Measurements from ENCODE around the gene RAD23B.

RAD23B gene

DNA sequence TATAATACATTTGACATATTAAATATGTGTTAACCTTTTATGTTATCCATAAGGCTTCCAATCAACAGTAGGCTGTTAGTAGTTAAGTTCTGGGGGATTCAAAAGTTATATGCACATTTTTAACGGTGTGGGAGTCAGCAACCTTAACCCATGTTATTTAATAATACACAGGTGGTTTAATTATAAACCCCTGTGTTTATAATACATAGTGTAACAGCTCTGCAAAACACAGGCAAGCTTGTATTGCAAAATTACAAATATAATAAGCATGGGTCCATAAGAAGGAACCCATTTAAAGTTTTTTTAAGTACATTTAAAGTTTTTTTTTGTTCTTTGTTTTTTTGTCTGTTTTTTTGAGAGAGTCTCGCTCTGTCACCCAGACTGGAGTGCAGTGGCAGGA, 14.5 kb upstream of the RAD23B start:
- peak overlapping the region; percentile 95 for H3K27ac ChIP-seq (ENCODE audit: low read depth, low read length)
- H3K36me3 ChIP-seq (ENCODE audit: control insufficient read depth in 5 of 5, insufficient read depth in 5 of 5, low read length in 5 of 5): no peaks in the 10 kb centered on the region

DNA sequence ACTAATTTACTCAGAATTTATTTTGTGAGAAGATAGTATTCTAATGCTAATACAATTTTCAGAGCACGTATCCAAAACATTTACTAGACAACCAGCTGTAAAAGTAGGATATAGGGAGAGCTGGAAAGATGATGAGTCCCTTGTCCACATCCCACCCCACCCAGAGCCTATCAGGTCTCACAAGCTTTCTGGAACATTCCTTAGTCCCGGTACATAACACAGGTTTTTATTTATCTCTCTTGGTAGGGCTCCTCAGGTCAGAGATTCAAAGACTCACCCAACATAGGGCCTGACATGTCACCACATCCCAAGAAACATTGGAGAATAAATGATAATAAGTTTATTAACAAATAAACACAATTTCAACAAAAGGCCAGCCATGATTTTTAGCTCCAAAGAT, 13.8 kb upstream of the RAD23B start:
- H3K9me3 ChIP-seq (ENCODE audit: control insufficient read depth in 5 of 5, low read length in 5 of 5): peaks cover 2 to 9% (median 4%) of the 10 kb centered on the region in 5 donors

More for the DNA sequence above, 14.5 kb upstream of the RAD23B start:
- no peak overlapping the region for H3K9ac ChIP-seq (ENCODE audit: low read length in 5 of 5)
- H3K4me1 ChIP-seq (ENCODE audit: control insufficient read depth in 5 of 5, insufficient read depth in 5 of 5, low read length in 5 of 5): peaks cover 0 to 38% (median 32%) of the 10 kb centered on the region in 5 donors
- H3K9me3 ChIP-seq (ENCODE audit: control insufficient read depth in 5 of 5, low read length in 5 of 5): peaks cover 2 to 9% (median 4%) of the 10 kb centered on the region in 5 donors
- H3K4me3 ChIP-seq (ENCODE audit: low read depth in 1 of 5, low read length in 5 of 5): no peak overlapping the region
- H3K27me3 ChIP-seq (ENCODE audit: control insufficient read depth in 5 of 5, insufficient read depth in 4 of 5, low read length in 5 of 5): no peaks in the 10 kb centered on the region

DNA sequence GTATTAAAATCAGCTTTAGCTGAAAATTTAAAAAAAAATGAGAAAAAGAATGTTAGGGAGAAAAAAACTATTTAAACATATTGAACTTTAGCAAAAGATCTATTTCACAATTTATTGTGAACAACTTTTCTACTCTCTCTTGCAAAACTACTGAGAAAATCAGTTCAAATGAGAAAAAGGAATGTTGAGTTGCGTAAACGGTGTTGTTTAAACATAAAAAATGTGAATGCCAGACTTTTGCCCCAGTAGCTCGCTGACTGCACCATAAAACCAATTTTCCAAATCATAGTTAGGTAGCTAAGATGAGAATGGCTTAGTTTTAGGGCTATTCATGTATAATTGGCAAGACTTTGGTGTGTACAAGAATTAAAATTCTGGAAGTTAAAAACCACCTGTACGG, 13.4 kb upstream of the RAD23B start:
- Histone ChIP-seq H3K4me1 (ENCODE audit: control insufficient read depth in 5 of 5, insufficient read depth in 5 of 5, low read length in 5 of 5) (peaks cover 0 to 49% (median 42%) of the 10 kb centered on the region in 5 donors), H3K27me3 (ENCODE audit: control insufficient read depth in 5 of 5, insufficient read depth in 4 of 5, low read length in 5 of 5) (no peaks in the 10 kb centered on the region), H3K4me3 (ENCODE audit: low read depth in 1 of 5, low read length in 5 of 5) (no peak overlapping the region), H3K36me3 (ENCODE audit: control insufficient read depth in 5 of 5, insufficient read depth in 5 of 5, low read length in 5 of 5) (no peaks in the 10 kb centered on the region), H3K9me3 (ENCODE audit: control insufficient read depth in 5 of 5, low read length in 5 of 5) (peaks cover 2 to 9% (median 4%) of the 10 kb centered on the region in 5 donors), H3K9ac (ENCODE audit: low read length in 5 of 5) (peak overlapping the region in 4 of 5 donors; percentile 26 to 79 (median 44)), H3K27ac (ENCODE audit: low read depth, low read length) (peak overlapping the region; percentile 95)

More for the DNA sequence above, 13.8 kb upstream of the RAD23B start:
- no peak overlapping the region for H3K4me3 ChIP-seq (ENCODE audit: low read depth in 1 of 5, low read length in 5 of 5)
- H3K27me3 ChIP-seq (ENCODE audit: control insufficient read depth in 5 of 5, insufficient read depth in 4 of 5, low read length in 5 of 5): no peaks in the 10 kb centered on the region
- peak overlapping the region; percentile 95 for H3K27ac ChIP-seq (ENCODE audit: low read depth, low read length)
- no peaks in the 10 kb centered on the region for H3K36me3 ChIP-seq (ENCODE audit: control insufficient read depth in 5 of 5, insufficient read depth in 5 of 5, low read length in 5 of 5)
- peak overlapping the region in 3 of 5 donors; percentile 26 to 79 (median 62) for H3K9ac ChIP-seq (ENCODE audit: low read length in 5 of 5)
- peaks cover 0 to 45% (median 38%) of the 10 kb centered on the region in 5 donors for H3K4me1 ChIP-seq (ENCODE audit: control insufficient read depth in 5 of 5, insufficient read depth in 5 of 5, low read length in 5 of 5)

DNA sequence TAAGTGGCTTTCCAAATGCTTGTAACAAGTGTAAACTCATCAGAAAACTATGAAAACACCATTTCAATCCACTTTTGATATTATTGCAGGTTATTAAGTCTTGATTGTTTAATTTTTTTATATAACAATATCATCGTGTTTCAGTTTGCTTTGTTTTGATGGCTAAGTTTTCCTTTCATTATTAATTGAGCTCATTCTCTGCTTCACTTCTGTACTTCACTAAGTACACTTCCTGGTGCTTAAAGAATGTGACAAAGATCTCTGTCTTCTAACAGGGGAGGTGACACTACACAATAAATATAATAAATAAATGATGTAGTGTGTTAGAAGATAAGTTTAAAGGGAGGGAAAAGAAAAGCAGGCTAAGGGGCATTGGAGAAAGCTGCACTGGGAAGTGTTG, 13.0 kb upstream of the RAD23B start:
- H3K27ac ChIP-seq (ENCODE audit: low read depth, low read length): peak overlapping the region; percentile 95
- peaks cover 2 to 7% (median 3%) of the 10 kb centered on the region in 5 donors for H3K9me3 ChIP-seq (ENCODE audit: control insufficient read depth in 5 of 5, low read length in 5 of 5)
- H3K36me3 ChIP-seq (ENCODE audit: control insufficient read depth in 5 of 5, insufficient read depth in 5 of 5, low read length in 5 of 5): no peaks in the 10 kb centered on the region
- H3K4me3 ChIP-seq (ENCODE audit: low read depth in 1 of 5, low read length in 5 of 5): no peak overlapping the region
- H3K4me1 ChIP-seq (ENCODE audit: control insufficient read depth in 5 of 5, insufficient read depth in 5 of 5, low read length in 5 of 5): peaks cover 0 to 51% (median 43%) of the 10 kb centered on the region in 5 donors
- H3K27me3 ChIP-seq (ENCODE audit: control insufficient read depth in 5 of 5, insufficient read depth in 4 of 5, low read length in 5 of 5): no peaks in the 10 kb centered on the region
- H3K9ac ChIP-seq (ENCODE audit: low read length in 5 of 5): peak overlapping the region in 3 of 5 donors; percentile 32 to 79 (median 56)

DNA sequence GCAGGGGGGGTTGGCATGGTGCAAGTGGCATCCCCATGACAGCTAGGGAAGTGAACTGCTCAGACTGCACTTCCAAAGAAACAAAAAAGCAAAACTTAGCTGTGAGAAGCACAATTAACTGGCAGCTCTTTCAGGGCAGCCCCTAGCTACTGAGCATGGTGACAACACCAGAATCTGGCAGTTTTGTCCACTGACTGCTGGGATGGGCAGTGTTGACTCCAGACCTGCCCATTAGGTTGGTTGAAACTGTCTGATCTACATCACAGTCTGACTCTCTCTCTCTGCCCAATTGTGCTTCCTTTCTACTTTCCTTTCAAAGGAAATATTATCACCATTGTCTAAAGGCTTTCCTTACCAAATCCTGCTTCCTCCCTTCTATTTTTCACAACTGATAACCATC, 12.5 kb upstream of the RAD23B start:
- Histone ChIP-seq H3K4me1 (ENCODE audit: control insufficient read depth in 5 of 5, insufficient read depth in 5 of 5, low read length in 5 of 5) (peaks cover 2 to 56% (median 48%) of the 10 kb centered on the region in 5 donors), H3K4me3 (ENCODE audit: low read depth in 1 of 5, low read length in 5 of 5) (no peak overlapping the region), H3K36me3 (ENCODE audit: control insufficient read depth in 5 of 5, insufficient read depth in 5 of 5, low read length in 5 of 5) (no peaks in the 10 kb centered on the region), H3K27me3 (ENCODE audit: control insufficient read depth in 5 of 5, insufficient read depth in 4 of 5, low read length in 5 of 5) (no peaks in the 10 kb centered on the region), H3K9me3 (ENCODE audit: control insufficient read depth in 5 of 5, low read length in 5 of 5) (peaks cover 0 to 2% (median 0%) of the 10 kb centered on the region in 5 donors), H3K27ac (ENCODE audit: low read depth, low read length) (peak overlapping the region; percentile 95), H3K9ac (ENCODE audit: low read length in 5 of 5) (peak overlapping the region in 1 of 5 donors; percentile 79)

DNA sequence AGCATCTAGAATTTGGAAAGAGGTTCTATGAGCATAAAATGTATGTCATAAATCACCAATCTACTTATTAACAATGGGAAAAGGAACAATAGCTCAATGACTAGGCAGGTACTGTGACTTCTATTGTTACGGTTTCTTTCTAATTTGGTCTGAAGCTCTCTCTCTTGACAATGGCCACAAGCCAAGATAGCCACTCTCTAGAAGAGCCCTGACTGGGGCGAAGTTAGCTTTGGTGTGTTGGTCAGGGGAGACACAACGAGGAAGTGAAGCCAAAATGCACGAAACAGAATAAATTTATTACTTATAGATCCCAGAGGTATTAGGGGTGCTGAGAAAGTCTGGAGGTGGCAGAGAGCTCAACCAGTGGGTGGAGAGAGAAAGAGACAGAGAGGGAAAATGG, 9.4 kb upstream of the RAD23B start:
- no peaks in the 10 kb centered on the region for H3K27me3 ChIP-seq (ENCODE audit: control insufficient read depth in 5 of 5, insufficient read depth in 4 of 5, low read length in 5 of 5)
- H3K4me1 ChIP-seq (ENCODE audit: control insufficient read depth in 5 of 5, insufficient read depth in 5 of 5, low read length in 5 of 5): peaks cover 2 to 57% (median 44%) of the 10 kb centered on the region in 5 donors
- no peak overlapping the region for H3K4me3 ChIP-seq (ENCODE audit: low read depth in 1 of 5, low read length in 5 of 5)
- H3K9ac ChIP-seq (ENCODE audit: low read length in 5 of 5): no peak overlapping the region
- H3K27ac ChIP-seq (ENCODE audit: low read depth, low read length): peak overlapping the region; percentile 81
- no peaks in the 10 kb centered on the region for H3K36me3 ChIP-seq (ENCODE audit: control insufficient read depth in 5 of 5, insufficient read depth in 5 of 5, low read length in 5 of 5)
- H3K9me3 ChIP-seq (ENCODE audit: control insufficient read depth in 5 of 5, low read length in 5 of 5): no peaks in the 10 kb centered on the region

DNA sequence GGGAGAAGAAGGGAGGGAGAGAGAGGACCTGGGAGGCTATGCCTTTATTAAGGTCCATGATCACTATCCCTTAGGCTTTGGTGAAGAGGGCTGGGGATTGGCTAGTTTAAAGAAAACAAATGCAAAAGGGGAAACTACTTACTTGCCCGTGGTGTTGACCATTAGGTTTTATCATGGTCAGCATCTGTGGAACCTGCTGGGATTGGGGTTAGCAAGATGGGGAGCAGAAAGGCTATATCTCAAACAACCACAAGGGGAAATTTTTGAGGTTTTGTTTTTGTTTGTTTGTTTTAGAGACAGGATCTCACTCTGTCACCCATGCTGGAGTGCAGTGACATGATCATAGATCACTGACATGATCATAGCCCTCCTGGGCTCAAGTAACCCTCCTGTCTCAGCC, 9.0 kb upstream of the RAD23B start:
- Histone ChIP-seq H3K4me1 (ENCODE audit: control insufficient read depth in 5 of 5, insufficient read depth in 5 of 5, low read length in 5 of 5) (peaks cover 2 to 54% (median 42%) of the 10 kb centered on the region in 5 donors), H3K36me3 (ENCODE audit: control insufficient read depth in 5 of 5, insufficient read depth in 5 of 5, low read length in 5 of 5) (no peaks in the 10 kb centered on the region), H3K27ac (ENCODE audit: low read depth, low read length) (peak overlapping the region; percentile 81), H3K9ac (ENCODE audit: low read length in 5 of 5) (no peak overlapping the region), H3K27me3 (ENCODE audit: control insufficient read depth in 5 of 5, insufficient read depth in 4 of 5, low read length in 5 of 5) (no peaks in the 10 kb centered on the region), H3K4me3 (ENCODE audit: low read depth in 1 of 5, low read length in 5 of 5) (no peak overlapping the region), H3K9me3 (ENCODE audit: control insufficient read depth in 5 of 5, low read length in 5 of 5) (no peaks in the 10 kb centered on the region)

DNA sequence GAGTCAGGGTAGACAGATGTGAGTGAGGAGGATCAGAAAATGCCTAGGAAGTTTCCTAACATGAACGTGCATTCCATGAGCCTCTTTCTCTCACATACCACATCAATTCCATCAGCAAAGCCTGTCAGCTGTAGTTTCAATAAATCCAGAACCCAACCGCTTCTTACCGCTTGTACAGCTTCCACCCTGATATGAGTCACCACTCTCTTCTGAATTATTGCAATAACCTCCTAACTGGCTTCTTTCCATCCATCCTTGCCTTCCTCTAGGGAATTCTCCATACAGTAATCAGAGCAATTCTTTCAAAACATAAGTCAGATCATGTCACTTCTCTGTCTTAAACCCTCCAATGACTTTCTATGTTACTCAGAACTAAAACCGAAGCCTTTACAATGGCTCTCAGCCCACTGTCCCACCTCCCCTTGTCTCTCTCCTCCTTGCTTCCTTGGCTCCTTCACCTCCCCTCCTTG, 8.1 kb upstream of the RAD23B start:
- Histone ChIP-seq H3K9ac (ENCODE audit: low read length in 5 of 5) (peak overlapping the region in 2 of 5 donors; percentile 38 to 49), H3K27ac (ENCODE audit: low read depth, low read length) (peak overlapping the region; percentile 93), H3K4me1 (ENCODE audit: control insufficient read depth in 5 of 5, insufficient read depth in 5 of 5, low read length in 5 of 5) (peaks cover 2 to 49% (median 35%) of the 10 kb centered on the region in 5 donors), H3K27me3 (ENCODE audit: control insufficient read depth in 5 of 5, insufficient read depth in 4 of 5, low read length in 5 of 5) (no peaks in the 10 kb centered on the region), H3K4me3 (ENCODE audit: low read depth in 1 of 5, low read length in 5 of 5) (no peak overlapping the region), H3K36me3 (ENCODE audit: control insufficient read depth in 5 of 5, insufficient read depth in 5 of 5, low read length in 5 of 5) (no peaks in the 10 kb centered on the region), H3K9me3 (ENCODE audit: control insufficient read depth in 5 of 5, low read length in 5 of 5) (no peaks in the 10 kb centered on the region)

DNA sequence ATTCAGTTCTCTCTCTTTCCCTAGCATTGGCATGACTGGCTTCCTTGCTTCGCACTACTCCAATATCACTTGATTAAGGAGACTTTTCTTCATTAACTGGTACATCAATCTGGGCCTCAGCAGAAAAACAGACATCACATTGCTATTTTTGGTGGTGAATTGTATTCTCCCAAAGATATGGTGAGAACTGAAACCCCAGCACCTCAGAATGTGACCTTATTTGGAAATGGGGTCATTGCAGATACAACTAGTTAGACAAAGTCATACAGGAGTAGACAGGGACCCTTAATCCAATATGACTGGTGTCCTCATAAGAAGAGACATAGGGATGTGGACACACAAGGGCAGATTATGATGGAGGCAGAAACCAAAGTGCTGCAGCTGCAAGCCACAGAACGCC, 7.5 kb upstream of the RAD23B start:
- H3K9ac ChIP-seq (ENCODE audit: low read length in 5 of 5): peak overlapping the region in 1 of 5 donors; percentile 49
- peak overlapping the region; percentile 93 for H3K27ac ChIP-seq (ENCODE audit: low read depth, low read length)
- H3K9me3 ChIP-seq (ENCODE audit: control insufficient read depth in 5 of 5, low read length in 5 of 5): no peaks in the 10 kb centered on the region
- no peak overlapping the region for H3K4me3 ChIP-seq (ENCODE audit: low read depth in 1 of 5, low read length in 5 of 5)
- H3K27me3 ChIP-seq (ENCODE audit: control insufficient read depth in 5 of 5, insufficient read depth in 4 of 5, low read length in 5 of 5): no peaks in the 10 kb centered on the region
- H3K4me1 ChIP-seq (ENCODE audit: control insufficient read depth in 5 of 5, insufficient read depth in 5 of 5, low read length in 5 of 5): peaks cover 2 to 43% (median 30%) of the 10 kb centered on the region in 5 donors
- no peaks in the 10 kb centered on the region for H3K36me3 ChIP-seq (ENCODE audit: control insufficient read depth in 5 of 5, insufficient read depth in 5 of 5, low read length in 5 of 5)

DNA sequence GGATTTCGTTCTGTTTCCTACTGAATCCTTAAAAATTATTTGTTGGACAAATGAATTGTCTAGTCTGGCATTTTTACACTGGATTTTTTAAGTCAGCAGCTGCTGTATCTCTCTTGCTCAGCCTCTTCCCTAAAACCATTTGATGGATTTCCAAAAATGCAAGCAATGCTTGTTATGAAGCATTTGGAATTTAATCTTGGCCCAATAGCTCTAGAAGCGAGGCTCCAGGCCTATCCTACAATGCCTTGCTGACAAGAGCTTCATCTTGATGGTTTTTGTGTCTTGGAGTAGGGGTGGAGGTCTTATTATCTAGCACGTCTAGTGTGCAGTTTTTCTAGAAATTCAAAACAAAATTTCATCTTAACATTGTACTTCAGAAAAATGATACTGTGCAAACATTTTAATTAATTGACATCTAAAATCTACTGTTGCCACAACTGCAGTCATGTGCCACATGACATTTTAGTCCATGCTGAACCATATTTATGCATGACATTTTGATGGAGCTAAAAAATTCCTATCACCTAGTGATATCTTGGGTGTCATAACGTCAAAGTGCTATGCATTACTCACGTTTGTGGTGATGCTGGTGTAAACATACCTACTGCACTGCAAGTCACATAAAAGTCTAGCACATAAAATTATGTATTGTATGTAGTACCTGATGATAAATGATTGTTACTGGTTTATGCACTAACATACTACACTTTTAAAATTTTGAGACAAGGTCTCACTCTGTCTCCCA, 5.9 kb upstream of the RAD23B start:
- no peak overlapping the region for H3K9ac ChIP-seq (ENCODE audit: low read length in 5 of 5)
- H3K27ac ChIP-seq (ENCODE audit: low read depth, low read length): peak overlapping the region; percentile 93
- no peaks in the 10 kb centered on the region for H3K9me3 ChIP-seq (ENCODE audit: control insufficient read depth in 5 of 5, low read length in 5 of 5)
- no peaks in the 10 kb centered on the region for H3K27me3 ChIP-seq (ENCODE audit: control insufficient read depth in 5 of 5, insufficient read depth in 4 of 5, low read length in 5 of 5)
- no peaks in the 10 kb centered on the region for H3K36me3 ChIP-seq (ENCODE audit: control insufficient read depth in 5 of 5, insufficient read depth in 5 of 5, low read length in 5 of 5)
- no peak overlapping the region for H3K4me3 ChIP-seq (ENCODE audit: low read depth in 1 of 5, low read length in 5 of 5)
- H3K4me1 ChIP-seq (ENCODE audit: control insufficient read depth in 5 of 5, insufficient read depth in 5 of 5, low read length in 5 of 5): peaks cover 2 to 44% (median 32%) of the 10 kb centered on the region in 5 donors

Measured in subcutaneous abdominal adipose tissue (tissue), 5 donors.